Measurements from ENCODE around the gene XPC.

Gene XPC

DNA sequence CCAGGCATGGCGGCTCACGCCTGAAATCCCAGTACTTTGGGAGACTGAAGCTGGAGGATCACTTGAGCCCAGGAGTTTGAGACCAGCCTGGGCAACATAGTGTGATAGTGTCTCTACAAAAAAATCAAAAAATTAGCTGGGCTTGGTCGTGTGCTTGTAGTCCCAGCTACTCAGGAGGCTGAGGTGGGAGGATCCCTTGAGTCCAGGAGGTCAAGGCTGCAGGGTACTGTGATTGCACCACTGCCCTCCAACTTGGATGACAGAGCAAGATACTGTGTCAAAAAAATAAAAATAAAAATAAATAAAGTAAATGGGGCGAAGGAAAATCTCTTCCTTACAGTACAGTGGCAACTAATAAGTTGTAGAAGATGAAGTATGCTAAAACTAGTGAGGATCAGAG is 29.8 kb upstream of the XPC start:
- DNase-seq (ENCODE audit: low spot score) = no peak

DNA sequence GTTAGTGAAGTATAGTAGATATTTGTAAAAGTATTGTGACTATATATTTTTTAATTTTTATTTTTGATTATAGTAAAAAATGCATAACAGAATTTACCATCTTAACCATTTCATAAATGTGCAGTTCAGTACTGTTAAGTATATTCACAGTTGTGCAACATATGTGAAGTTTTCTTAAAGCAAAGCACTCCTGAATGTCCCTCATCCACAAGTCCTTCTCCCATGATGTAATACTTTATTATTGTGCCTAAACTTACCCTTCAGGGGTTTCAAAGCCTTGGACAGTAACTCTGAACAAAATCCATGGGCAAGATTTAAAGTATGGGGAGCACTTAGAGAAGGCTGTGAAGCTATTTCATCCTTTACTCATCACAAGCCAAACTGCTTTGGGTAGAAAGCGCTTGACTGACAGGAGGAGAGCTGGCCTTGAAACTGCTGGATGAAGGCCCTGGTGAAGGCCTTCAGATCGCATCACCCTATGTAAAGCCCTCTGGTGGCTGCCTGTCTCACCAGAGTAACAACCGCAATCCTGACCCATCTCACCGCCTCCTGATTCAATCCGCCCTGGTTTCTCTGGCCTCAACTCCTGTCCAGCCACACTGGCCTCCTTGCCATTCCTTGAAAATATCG is 28.3 kb upstream of the XPC start:
- DNase-seq (ENCODE audit: low spot score) = no peak

DNA sequence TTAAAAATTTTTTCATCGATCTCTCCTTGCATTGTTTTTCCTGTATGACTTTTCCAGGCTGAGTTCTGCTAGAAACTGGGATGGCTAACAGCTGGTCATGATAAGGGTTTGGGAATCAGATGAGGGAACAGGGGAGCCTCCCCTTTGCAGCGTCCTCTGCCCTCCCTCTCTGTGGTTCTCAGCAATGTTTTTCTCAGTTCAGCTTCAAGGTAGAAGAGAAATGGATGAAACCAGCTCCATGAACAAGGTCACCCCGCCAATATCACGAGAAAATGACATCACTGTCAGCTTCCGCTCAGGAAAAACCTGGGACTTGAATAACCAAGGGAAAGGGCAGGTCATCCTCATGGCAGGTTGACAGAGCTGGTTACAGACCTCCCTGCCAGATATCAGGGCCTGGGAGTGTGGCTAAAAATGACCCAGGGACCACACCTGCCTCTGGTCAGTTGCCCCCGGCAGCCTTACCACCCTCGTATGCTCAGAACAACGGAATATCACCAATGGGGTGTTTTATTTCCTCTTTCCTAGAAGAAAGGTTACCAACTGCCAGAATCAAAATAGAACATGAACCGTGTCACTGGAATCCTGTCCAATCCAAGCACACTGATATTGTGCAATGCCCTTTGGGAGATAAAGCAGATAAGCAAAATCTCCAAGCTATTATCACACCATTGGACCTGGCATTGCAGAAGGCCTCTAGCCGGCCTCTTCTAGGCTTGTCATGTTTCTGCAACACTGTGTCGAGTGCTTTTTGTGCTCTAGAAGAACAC is 26.3 kb upstream of the XPC start:
- no peak for DNase-seq (ENCODE audit: low spot score)

DNA sequence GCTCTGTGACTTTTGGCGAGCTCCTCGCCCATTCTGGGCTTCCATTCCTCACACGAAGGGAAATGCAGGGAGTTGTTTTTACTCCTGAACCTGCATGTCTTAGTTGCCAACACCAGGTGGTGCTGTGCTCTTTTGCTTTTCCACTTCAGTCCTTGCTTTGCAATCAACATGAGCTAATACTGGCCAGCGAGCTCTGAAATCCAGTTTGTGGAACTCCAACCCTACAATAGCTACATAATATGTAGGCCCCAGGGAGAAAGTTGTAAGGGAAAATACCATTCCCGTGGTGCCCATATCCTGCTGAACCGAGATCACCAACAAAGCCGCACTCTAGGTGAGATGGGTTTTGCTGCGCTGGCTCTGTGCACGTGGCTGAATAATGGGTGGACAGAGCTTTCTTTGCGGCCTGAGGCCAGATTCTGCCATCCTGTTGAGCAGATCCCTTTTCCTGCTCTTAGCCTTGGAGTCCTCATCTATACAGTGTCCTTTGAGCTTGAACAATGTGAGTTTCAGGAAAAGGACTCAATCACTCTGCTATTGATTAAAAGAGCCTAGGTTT is 25.2 kb upstream of the XPC start:
- peak; percentile 87 for DNase-seq (ENCODE audit: low spot score)

- DNase-seq (ENCODE audit: low spot score) = no peak
Observed at GRCh38 chr3:14202874-14203520, 24.6 kb upstream of the XPC start.

GRCh38 chr3:14201940-14202684 is 23.7 kb upstream of the XPC start:
- DNase-seq (ENCODE audit: low spot score) = no peak

GRCh38 chr3:14200841-14201240 is 22.4 kb upstream of the XPC start:
- no peak for DNase-seq (ENCODE audit: low spot score)

GRCh38 chr3:14200276-14200675 is 21.9 kb upstream of the XPC start:
- no peak for DNase-seq (ENCODE audit: low spot score)

DNA sequence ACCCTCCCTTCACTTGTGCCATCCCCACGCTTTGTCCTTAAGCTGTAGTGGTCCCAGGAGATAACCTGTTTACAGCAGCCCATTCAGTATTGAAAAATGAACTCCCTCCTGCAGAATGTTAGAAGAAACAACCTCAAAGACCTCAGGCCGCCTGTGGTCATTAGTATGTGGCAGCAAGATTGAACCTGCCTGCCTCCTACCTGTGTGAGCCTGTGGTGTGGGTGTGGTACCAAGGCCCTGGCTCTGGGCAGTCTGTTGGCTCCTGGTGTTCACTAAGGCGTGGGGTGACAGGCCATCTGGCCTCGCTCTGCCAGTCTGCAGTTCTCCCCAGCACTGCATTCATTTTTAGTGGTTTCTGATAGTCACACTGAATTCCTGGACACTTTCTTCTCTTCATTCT is 21.2 kb upstream of the XPC start:
- DNase-seq (ENCODE audit: low spot score) = no peak

- no peak for DNase-seq (ENCODE audit: low spot score)
Observed at GRCh38 chr3:14194865-14195264, 16.5 kb upstream of the XPC start.

- DNase-seq (ENCODE audit: low spot score) = no peak
Observed at GRCh38 chr3:14188041-14188754, 9.8 kb upstream of the XPC start.

DNA sequence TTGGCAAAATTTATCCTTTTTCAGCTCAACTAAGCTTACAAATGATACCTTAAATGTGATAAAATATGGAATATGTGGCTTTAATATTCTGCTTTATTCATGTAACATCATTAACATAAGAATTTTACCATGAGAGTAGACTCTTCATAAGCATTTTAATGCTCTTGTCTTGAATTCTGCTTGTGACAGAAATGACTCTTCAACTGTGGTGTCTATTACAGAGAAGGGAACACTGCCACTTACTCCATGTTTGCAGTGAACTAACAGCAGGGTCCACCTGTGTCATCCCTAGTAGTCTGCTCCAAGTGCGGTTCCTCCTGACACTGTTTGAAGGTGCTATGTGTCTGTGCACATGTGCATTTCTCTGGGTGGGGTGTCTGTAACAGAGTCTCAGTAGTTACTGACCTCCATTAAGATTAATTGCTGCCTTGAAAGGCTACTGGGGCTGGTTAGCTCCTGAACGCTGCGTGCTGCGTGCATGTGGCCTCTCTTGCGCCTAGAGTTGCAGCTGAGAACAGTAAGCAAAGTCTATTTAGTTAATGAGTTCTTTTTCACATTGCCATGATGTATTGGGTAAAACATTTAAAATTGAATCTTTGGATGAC is 8.6 kb upstream of the XPC start:
- DNase-seq (ENCODE audit: low spot score) = no peak

GRCh38 chr3:14183015-14183577 is 4.7 kb upstream of the XPC start:
- DNase-seq (ENCODE audit: low spot score) = no peak

GRCh38 chr3:14181253-14181652 is 2.9 kb upstream of the XPC start:
- no peak for DNase-seq (ENCODE audit: low spot score)

DNA sequence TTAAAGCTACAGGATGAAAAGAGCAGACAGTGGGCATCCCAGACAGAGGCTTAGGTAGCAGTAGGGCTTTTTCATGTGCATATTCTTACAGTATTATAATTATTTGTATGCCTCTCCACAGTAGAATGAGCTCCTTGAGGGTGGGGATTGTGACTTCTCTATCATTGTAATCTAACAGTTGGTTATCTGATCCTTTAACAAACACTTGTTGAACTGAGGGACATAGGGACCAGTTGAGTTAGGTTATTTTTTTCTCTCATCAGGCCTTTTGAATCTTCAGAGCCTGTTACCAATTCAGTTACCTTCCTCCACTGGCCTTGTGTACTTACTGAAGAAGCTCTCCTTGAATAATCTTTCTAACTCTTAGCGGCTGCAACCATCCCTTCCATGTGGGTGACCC is 1.4 kb upstream of the XPC start:
- DNase-seq (ENCODE audit: low spot score) = no peak

- DNase-seq (ENCODE audit: low spot score) = no peak
Observed at GRCh38 chr3:14179114-14179465, 689 bp upstream of the XPC start.

GRCh38 chr3:14177580-14178246 is 688 bp downstream of the XPC start:
- DNase-seq (ENCODE audit: low spot score) = no peak

- DNase-seq (ENCODE audit: low spot score) = peak; percentile 24
Observed at GRCh38 chr3:14175383-14176037, 2.9 kb downstream of the XPC start.

GRCh38 chr3:14174483-14174882 is 3.9 kb downstream of the XPC start:
- DNase-seq (ENCODE audit: low spot score) = no peak

DNA sequence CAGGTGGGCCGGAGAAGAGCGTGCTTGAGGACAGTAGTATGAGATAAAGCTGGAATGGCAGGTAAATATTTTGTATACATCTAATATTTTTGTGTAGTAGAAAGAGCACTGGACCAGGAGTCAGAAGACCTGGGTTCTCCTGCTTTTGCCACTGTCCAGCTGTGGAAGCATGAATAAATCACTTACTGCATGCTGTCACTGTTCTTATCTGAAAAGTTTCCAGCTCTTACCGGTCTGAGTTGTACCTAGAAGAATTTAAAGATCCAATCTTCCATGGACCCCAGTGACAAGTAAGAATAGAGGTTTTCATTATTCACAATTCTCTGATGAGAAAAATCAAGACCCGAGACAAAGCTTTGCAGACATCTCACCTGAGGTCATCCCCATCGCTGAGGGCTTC is 5.9 kb downstream of the XPC start:
- no peak for DNase-seq (ENCODE audit: low spot score)

Measured in AG08395 (cell line).